ENCODE results near the gene LIX1L.

Gene LIX1L

DNA sequence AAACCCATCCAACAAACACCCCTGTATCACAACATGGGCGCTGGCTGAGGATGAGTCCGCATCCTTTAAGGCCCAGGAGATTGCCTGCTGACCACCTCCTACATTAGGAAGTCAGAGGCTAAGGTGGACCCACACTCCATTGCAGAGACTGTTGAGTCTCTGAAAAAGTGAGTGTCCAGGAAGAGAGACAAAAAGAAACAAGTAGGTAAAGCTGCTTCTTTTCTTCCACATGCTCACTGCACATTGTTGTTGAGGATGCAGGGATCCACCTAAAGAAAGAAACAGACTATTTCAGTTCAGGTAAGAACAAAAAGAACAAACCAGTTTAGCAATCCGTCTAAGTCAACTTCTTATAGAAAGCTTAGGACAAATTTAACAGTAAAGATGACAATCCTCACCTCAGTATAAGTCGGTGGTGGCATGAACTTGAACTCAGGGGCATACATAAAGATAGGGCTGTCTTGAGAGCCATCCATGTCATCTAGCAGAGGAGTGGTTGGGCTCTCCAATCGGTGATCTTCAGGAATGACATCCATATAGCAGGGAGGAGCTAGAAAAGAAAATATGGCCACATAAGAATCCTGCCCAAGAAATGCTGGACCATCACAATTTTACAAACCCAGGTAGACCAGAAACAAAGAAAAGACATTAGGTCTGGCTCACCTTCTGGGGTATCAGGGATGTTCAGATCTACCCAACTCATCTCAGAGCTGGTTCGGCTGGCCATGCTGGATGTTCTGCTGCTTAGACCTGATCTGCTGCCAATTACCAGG, 36.0 kb upstream of the LIX1L start:
- Histone ChIP-seq H3K27me3 (ENCODE audit: control insufficient read depth, insufficient read depth, low read length) (no peaks in the 10 kb centered on the region), H3K9ac (ENCODE audit: low read depth, low read length) (peak overlapping the region; percentile 92)

DNA sequence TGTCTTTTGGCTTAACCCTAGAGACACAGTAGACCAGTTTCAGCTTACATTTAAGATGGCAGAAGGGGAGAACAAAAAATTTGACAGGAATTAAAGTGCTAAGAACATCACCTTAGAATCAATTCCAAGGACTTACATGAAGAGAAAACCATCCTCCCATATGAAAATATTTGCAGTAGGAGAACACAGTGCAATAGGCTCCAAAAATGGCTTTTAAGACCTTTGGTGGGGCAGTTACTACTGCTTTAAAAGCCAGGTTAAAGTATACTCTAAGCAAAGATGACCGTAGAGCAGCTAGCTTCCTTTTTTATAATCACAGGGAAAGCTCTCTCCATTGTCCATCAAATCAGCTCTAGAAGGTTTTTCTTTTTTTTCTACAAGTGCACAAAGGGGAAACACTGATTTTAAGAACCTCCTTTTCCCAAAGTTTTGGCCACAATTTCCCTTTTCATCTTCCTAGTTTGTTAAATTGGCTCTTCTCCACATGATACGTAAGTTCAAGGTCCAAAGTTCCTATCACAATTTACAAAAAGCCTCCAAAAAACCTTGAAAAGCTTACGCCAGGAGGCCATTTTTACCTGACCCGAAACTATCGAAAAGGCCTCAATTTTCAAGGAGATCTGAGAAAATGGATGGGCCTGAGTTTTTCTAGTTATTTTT, 35.3 kb upstream of the LIX1L start:
- no peak overlapping the region for H3K9ac ChIP-seq (ENCODE audit: low read depth, low read length)
- no peaks in the 10 kb centered on the region for H3K27me3 ChIP-seq (ENCODE audit: control insufficient read depth, insufficient read depth, low read length)
- H3K4me2 ChIP-seq (ENCODE audit: low read length) = peak overlapping the region; percentile 92
- peaks cover 34% of the 10 kb centered on the region for H3K4me1 ChIP-seq (ENCODE audit: control insufficient read depth, insufficient read depth, low read length)
- H3K4me3 ChIP-seq (ENCODE audit: low read length) = peak overlapping the region; percentile 97
- peaks cover 31% of the 10 kb centered on the region for H3K36me3 ChIP-seq (ENCODE audit: insufficient read depth, low read length)
- H3K9me3 ChIP-seq (replicated peaks; ENCODE audit: low read length) = no peaks in the 10 kb centered on the region

More for the DNA sequence above, 36.0 kb upstream of the LIX1L start:
- H3K4me1 ChIP-seq (ENCODE audit: control insufficient read depth, insufficient read depth, low read length) = peaks cover 34% of the 10 kb centered on the region
- H3K4me2 ChIP-seq (ENCODE audit: low read length) = peak overlapping the region; percentile 92
- peaks cover 31% of the 10 kb centered on the region for H3K36me3 ChIP-seq (ENCODE audit: insufficient read depth, low read length)
- H3K4me3 ChIP-seq (ENCODE audit: low read length) = peak overlapping the region; percentile 97
- H3K9me3 ChIP-seq (replicated peaks; ENCODE audit: low read length) = no peaks in the 10 kb centered on the region

DNA sequence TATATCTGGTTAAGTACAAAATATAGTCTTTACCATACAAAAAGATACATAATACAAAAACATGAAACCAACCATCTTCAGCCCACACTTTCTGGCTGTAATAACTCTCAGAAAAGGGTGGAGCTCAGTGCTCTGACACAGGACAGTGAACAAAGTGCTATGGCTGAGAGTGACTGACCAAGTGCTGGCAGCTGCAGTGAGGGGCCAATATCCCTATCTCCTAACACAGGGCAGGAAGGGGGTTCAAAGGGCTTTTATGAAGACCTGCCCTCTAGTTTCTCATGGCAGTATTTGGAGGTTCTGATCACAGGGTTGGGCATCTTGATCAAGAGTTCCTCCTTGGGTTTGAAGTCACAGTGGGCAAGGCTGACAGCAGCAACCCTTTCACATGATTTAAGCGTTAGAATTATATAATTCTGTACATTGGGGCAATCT, 34.7 kb upstream of the LIX1L start:
- no peaks in the 10 kb centered on the region for H3K27me3 ChIP-seq (ENCODE audit: control insufficient read depth, insufficient read depth, low read length)
- H3K4me1 ChIP-seq (ENCODE audit: control insufficient read depth, insufficient read depth, low read length) = peaks cover 29% of the 10 kb centered on the region
- no peaks in the 10 kb centered on the region for H3K9me3 ChIP-seq (replicated peaks; ENCODE audit: low read length)
- peak overlapping the region; percentile 10 for H3K4me3 ChIP-seq (ENCODE audit: low read length)
- H3K36me3 ChIP-seq (ENCODE audit: insufficient read depth, low read length) = peaks cover 31% of the 10 kb centered on the region
- no peak overlapping the region for H3K9ac ChIP-seq (ENCODE audit: low read depth, low read length)
- H3K4me2 ChIP-seq (ENCODE audit: low read length) = peak overlapping the region; percentile 92

DNA sequence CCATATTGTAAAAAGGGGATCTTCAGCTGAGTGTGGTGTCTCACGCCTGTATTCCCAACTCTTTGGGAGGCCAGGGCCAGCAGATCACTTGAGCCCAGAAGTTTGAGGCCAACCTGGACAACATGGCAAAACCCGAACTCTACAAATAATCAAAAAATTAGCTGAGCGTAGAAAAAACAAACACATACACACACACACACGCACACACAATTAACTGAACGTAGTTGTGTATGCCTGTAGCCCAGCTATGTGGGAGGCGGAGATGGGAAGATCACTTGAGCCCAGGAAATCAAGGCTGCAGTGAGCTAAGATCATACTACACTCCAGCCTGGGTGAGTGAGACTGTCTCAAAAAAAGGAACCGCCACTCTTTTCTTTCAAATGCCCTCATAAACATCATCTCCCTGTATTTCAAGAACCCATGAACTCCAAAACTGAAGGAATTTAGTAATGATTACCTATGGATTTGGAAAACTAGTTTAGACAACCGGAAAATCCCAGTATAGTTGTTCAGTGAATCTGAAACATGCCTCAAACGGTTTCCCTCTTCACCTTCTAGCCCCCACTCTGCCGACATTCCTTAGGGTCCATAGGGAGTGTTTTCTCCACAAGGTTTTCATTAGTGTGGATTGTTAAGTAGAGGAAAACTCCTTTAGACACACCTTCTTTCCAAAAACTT, 34.1 kb upstream of the LIX1L start:
- peaks cover 23% of the 10 kb centered on the region for H3K4me1 ChIP-seq (ENCODE audit: control insufficient read depth, insufficient read depth, low read length)
- H3K4me2 ChIP-seq (ENCODE audit: low read length) = no peak overlapping the region
- H3K9me3 ChIP-seq (replicated peaks; ENCODE audit: low read length) = no peaks in the 10 kb centered on the region
- no peak overlapping the region for H3K4me3 ChIP-seq (ENCODE audit: low read length)
- no peaks in the 10 kb centered on the region for H3K27me3 ChIP-seq (ENCODE audit: control insufficient read depth, insufficient read depth, low read length)
- H3K36me3 ChIP-seq (ENCODE audit: insufficient read depth, low read length) = peaks cover 31% of the 10 kb centered on the region
- no peak overlapping the region for H3K9ac ChIP-seq (ENCODE audit: low read depth, low read length)

DNA sequence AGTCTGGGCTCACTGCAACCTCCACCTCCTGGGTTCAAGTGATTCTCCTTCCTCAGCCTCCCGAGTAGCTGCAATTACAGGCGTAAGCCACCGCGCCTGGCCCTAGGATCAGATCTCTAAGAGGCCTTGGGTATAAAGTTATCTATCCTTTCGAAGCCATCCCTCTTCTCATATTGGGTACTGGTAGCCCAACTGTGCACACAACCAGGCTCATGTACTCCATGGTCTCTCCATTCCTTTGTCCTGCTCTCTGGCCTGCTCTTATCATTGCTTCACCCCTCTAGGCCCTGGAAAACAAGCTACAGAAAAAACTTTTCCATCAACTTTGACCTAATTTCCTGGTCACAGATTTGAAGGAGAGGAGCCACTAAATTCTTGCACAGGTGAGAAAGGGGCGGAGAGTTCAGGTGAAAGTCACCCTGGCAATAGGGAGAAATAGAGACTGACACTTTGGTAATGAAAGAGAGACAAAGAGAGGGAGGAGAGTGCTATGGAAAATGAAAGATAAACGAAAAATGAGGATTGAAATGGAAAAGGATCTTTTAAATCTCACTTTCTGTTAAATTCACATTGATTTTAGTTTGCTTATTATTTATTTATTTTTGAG, 32.5 kb upstream of the LIX1L start:
- peaks cover 31% of the 10 kb centered on the region for H3K36me3 ChIP-seq (ENCODE audit: insufficient read depth, low read length)
- no peak overlapping the region for H3K4me2 ChIP-seq (ENCODE audit: low read length)
- H3K4me3 ChIP-seq (ENCODE audit: low read length) = no peak overlapping the region
- no peaks in the 10 kb centered on the region for H3K27me3 ChIP-seq (ENCODE audit: control insufficient read depth, insufficient read depth, low read length)
- H3K4me1 ChIP-seq (ENCODE audit: control insufficient read depth, insufficient read depth, low read length) = peaks cover 32% of the 10 kb centered on the region
- no peaks in the 10 kb centered on the region for H3K9me3 ChIP-seq (replicated peaks; ENCODE audit: low read length)
- H3K9ac ChIP-seq (ENCODE audit: low read depth, low read length) = no peak overlapping the region

DNA sequence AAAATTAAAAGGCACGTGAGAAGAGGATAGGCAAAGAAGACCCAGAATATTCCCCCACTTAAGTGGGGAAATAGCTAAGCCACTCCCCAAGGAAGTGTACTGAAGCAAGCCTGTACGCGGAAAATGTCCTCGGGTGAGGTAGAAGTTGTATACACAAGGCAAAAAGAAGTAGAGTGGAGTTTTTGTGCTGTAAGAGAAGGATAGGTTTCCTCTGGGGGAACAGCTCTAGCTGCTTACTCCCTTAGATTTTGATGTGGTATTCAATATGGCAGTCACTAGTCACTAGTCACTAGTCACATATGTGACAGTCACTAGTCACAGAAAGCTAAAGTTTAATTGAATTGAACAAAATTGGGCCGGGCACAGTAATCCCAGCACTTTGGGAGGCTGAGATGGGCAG, 31.0 kb upstream of the LIX1L start:
- H3K9me3 ChIP-seq (replicated peaks; ENCODE audit: low read length) = no peaks in the 10 kb centered on the region
- no peak overlapping the region for H3K9ac ChIP-seq (ENCODE audit: low read depth, low read length)
- H3K4me2 ChIP-seq (ENCODE audit: low read length) = no peak overlapping the region
- no peak overlapping the region for H3K4me3 ChIP-seq (ENCODE audit: low read length)
- H3K4me1 ChIP-seq (ENCODE audit: control insufficient read depth, insufficient read depth, low read length) = peaks cover 36% of the 10 kb centered on the region
- peaks cover 18% of the 10 kb centered on the region for H3K36me3 ChIP-seq (ENCODE audit: insufficient read depth, low read length)
- no peaks in the 10 kb centered on the region for H3K27me3 ChIP-seq (ENCODE audit: control insufficient read depth, insufficient read depth, low read length)

DNA sequence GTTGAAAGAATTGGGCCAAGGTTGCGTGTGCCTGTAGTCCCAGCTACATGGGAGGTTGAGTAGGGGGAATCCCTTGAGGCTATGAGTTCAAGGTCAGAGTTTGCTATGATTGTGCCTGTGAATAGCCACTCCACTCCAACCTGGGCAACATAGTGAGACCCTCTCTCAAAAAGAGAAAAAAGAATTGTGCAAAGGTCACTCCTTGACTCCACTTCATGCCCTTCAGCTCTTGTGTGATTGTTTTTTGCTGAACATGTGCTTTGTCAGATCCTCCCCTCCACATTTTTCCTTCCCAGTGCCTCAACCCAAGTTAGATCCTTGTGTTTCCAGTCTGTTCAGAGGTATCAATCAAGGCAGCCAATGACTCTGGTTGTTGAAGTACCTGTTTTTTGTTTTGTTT, 30.1 kb upstream of the LIX1L start:
- no peaks in the 10 kb centered on the region for H3K9me3 ChIP-seq (replicated peaks; ENCODE audit: low read length)
- H3K4me3 ChIP-seq (ENCODE audit: low read length) = no peak overlapping the region
- H3K27me3 ChIP-seq (ENCODE audit: control insufficient read depth, insufficient read depth, low read length) = no peaks in the 10 kb centered on the region
- H3K36me3 ChIP-seq (ENCODE audit: insufficient read depth, low read length) = peaks cover 11% of the 10 kb centered on the region
- peaks cover 40% of the 10 kb centered on the region for H3K4me1 ChIP-seq (ENCODE audit: control insufficient read depth, insufficient read depth, low read length)
- H3K4me2 ChIP-seq (ENCODE audit: low read length) = no peak overlapping the region
- H3K9ac ChIP-seq (ENCODE audit: low read depth, low read length) = no peak overlapping the region

DNA sequence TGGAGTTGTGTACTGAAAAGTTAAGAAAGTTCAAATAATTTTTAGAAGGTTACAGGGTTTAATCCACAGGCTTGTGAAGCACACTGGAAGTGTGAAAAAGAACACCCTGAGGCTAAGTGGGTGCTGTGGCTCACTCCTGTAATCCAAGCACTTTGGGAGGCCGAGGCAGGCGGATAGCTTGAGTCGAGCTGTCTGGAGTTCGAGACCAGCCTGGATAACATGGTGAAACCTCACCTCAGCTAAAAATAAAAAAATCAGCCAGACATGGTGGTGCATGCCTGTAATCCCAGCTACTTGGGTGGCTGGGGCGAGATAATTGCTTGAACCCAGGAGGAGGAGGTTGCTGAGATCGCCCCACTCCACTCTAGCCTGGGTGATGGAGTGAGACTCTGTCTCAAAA, 28.7 kb upstream of the LIX1L start:
- no peaks in the 10 kb centered on the region for H3K27me3 ChIP-seq (ENCODE audit: control insufficient read depth, insufficient read depth, low read length)
- H3K9ac ChIP-seq (ENCODE audit: low read depth, low read length) = no peak overlapping the region
- no peak overlapping the region for H3K4me3 ChIP-seq (ENCODE audit: low read length)
- no peaks in the 10 kb centered on the region for H3K9me3 ChIP-seq (replicated peaks; ENCODE audit: low read length)
- peaks cover 39% of the 10 kb centered on the region for H3K4me1 ChIP-seq (ENCODE audit: control insufficient read depth, insufficient read depth, low read length)
- no peak overlapping the region for H3K4me2 ChIP-seq (ENCODE audit: low read length)
- H3K36me3 ChIP-seq (ENCODE audit: insufficient read depth, low read length) = no peaks in the 10 kb centered on the region

DNA sequence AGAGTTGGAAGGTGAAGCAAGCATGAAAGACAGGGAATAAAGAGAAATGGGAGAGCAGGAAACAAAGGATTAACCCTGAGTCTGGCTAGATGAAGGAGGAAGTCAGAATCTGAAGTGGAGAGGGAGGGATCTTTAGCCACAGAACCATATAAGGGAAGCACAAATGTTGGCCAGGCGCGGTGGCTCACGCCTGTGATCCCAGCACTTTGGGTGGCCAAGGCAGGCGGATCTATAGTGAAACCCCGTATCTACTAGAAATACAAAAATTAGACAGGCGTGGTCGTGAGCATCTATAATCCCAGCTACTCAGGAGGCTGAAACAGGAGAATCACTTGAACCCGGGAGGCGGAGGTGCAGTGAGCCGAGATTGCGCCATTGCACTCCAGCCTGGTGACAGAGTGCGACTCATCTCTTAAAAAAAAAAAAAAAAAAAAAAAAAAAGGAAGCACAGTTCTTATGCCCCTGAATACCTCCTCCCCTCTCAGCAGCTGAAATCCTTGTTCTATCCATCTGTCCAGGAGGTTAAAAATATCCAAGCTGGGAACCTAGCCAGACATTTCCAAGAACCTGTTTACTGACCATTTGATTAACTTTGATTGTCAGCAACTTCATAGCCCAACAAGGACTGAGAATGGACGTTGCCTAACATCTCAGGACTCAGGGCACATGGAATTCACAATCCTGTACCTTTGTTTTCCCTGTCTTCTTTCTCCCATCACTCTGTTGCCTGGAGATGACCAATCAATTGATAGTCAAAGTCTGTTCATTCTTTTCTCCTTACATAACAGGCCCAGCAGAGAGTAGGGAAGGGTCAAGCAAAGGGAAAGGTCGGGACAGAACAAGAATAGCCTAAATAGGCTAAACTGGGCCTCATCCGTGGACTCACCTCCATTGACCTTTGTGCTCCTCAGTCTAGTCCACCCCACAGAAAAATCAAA, 28.0 kb upstream of the LIX1L start:
- peak overlapping the region; percentile 64 for H3K4me2 ChIP-seq (ENCODE audit: low read length)
- no peaks in the 10 kb centered on the region for H3K9me3 ChIP-seq (replicated peaks; ENCODE audit: low read length)
- H3K36me3 ChIP-seq (ENCODE audit: insufficient read depth, low read length) = no peaks in the 10 kb centered on the region
- peaks cover 39% of the 10 kb centered on the region for H3K4me1 ChIP-seq (ENCODE audit: control insufficient read depth, insufficient read depth, low read length)
- H3K4me3 ChIP-seq (ENCODE audit: low read length) = peak overlapping the region; percentile 45
- peak overlapping the region; percentile 56 for H3K9ac ChIP-seq (ENCODE audit: low read depth, low read length)
- no peaks in the 10 kb centered on the region for H3K27me3 ChIP-seq (ENCODE audit: control insufficient read depth, insufficient read depth, low read length)

DNA sequence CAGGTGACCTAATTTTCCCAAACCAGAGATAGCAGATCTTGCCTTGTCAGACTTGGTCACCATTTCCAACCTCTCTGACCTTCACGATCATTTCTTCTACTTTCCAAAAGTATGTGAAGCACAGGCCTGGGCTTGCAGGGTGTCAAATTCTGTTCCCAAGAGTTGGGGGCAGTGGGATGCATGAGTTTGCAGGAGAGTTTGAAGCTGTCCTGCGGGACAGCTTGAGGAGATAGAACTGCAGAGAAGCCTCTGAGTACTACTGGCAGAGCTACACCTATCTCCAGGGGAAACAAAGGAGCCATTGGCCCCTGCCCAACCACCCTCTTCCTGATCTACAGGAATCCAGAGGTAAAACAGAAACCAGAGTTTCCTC, 27.3 kb upstream of the LIX1L start:
- Histone ChIP-seq H3K4me3 (ENCODE audit: low read length) (peak overlapping the region; percentile 45), H3K36me3 (ENCODE audit: insufficient read depth, low read length) (no peaks in the 10 kb centered on the region), H3K9me3 (replicated peaks; ENCODE audit: low read length) (no peaks in the 10 kb centered on the region), H3K27me3 (ENCODE audit: control insufficient read depth, insufficient read depth, low read length) (no peaks in the 10 kb centered on the region), H3K4me1 (ENCODE audit: control insufficient read depth, insufficient read depth, low read length) (peaks cover 43% of the 10 kb centered on the region), H3K4me2 (ENCODE audit: low read length) (peak overlapping the region; percentile 64), H3K9ac (ENCODE audit: low read depth, low read length) (peak overlapping the region; percentile 56)
